Measurements from ENCODE around the gene DMD. TPM values are rescaled to one million over a fixed set of nuclear protein-coding genes. Genes with fewer than 3 reads are reported as not detected.

The DMD gene
- total and polyA plus RNA-seq, 2 donors (not counting 1 experiment from before 2014, with no cell fraction given) = 2.0 to 51.8 TPM

DNA sequence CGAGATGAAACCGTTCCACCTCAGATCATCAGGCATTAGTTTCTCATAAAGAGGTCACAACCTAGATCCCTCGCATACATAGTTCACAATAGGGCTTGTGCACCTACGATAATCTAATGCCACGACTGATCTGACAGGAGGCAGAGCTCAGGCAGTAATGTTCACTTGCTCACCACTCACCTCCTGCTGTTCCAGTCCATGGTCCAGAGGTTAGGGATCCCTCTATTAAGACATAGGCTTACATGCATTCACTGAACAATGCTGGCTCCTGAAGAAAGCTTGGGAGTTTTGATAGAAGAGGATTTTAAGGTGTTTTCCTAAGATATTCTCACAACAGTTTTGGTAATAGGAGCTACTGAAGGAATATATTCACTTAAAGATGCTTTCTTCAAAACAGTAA is 1903.4 kb downstream of the DMD start:
- no peaks in the 10 kb centered on the region for H3K79me2 ChIP-seq (ENCODE audit: control insufficient read depth, insufficient read depth, low read length)
- no peaks in the 10 kb centered on the region for H3K36me3 ChIP-seq (replicated peaks in 1 of 2; ENCODE audit: control extremely low read depth in 1 of 2, control insufficient read depth in 1 of 2, extremely low read depth in 1 of 2, insufficient read depth in 2 of 2, low read length in 1 of 2)
- no peaks in the 10 kb centered on the region for H3K27me3 ChIP-seq (replicated peaks in 1 of 4; ENCODE audit: control extremely low read depth in 1 of 4, control insufficient read depth in 3 of 4, insufficient read depth in 4 of 4, low read length in 3 of 4)
- no CpG with 5 or more reads among the region's 5 CpGs for WGBS (ENCODE audit: insufficient coverage)
- Mint-ChIP-seq H3K27me3 (peaks cover 4% of the 10 kb centered on the region), H3K27ac (no peak overlapping the region), H3K9me3 (ENCODE audit: insufficient read depth) (no peaks in the 10 kb centered on the region), H3K4me3 (no peak overlapping the region), H3K4me1 (peaks cover 2% of the 10 kb centered on the region)
- no peak overlapping the region for H3K9ac ChIP-seq (ENCODE audit: low read length)
- H3K27ac ChIP-seq (ENCODE audit: low read length in 2 of 2) = no peak overlapping the region
- ATAC-seq (ENCODE audit: low read depth) (no peak), DNase-seq (no peak)
- CTCF ChIA-PET = no interaction called here
- no peak overlapping the region for H2AFZ ChIP-seq (ENCODE audit: insufficient read depth, low read depth, low read length, poor library complexity, severe bottlenecking)
- H3K4me2 ChIP-seq (replicated peaks; ENCODE audit: low read depth, low read length, poor library complexity, severe bottlenecking) = no peak overlapping the region
- no peaks in the 10 kb centered on the region for H3K4me1 ChIP-seq (ENCODE audit: control insufficient read depth in 2 of 2, insufficient read depth in 2 of 2, low read length in 2 of 2)
- no peaks in the 10 kb centered on the region for H4K20me1 ChIP-seq (ENCODE audit: control insufficient read depth, insufficient read depth, low read length, poor library complexity, severe bottlenecking)
- no peaks in the 10 kb centered on the region for H3K9me3 ChIP-seq (ENCODE audit: control extremely low read depth in 1 of 3, control insufficient read depth in 2 of 3, insufficient read depth in 1 of 3, low read length in 2 of 3)
- no peak overlapping the region for H3K4me3 ChIP-seq (ENCODE audit: control extremely low read depth in 1 of 5, extremely low read depth in 1 of 5, insufficient read depth in 1 of 5, low read depth in 2 of 5, low read length in 4 of 5)
- TF ChIP-seq EZH2 (IDR thresholded peaks at IDR 0.05; ENCODE audit: borderline replicate concordance, insufficient read depth, low read depth, low read length, poor library complexity, severe bottlenecking) = no peak
- no peak for TF ChIP-seq CTCF (IDR thresholded peaks at IDR 0.05)
- POLR2A ChIA-PET = no interaction called here
- intact Hi-C loops (cut with micrococcal nuclease) = no loop called here

DNA sequence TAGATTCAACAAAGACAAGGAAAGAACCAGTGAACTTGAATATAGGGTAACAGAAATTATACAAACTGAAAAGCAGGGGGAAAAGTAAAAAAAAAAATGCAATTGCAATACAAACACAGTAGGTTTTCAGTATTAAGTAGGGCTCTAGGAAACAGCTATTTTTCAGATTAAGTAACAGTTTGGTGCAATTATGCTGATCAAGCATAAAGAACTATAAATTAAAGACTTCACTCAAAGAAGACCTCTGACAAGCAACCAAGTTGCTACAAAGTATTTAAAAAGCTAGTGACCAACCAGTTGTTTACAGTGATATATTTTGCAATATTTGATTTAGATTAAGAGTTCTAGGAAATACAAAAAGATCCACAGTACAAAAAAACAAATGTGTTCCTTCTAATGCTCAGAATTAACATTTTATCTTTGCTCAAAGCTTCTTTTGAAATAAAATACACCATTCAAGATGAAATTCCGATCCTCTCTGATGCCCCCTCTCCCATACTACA is 1908.7 kb downstream of the DMD start:
- H4K20me1 ChIP-seq (ENCODE audit: control insufficient read depth, insufficient read depth, low read length, poor library complexity, severe bottlenecking) = no peaks in the 10 kb centered on the region
- DNase-seq (no peak), ATAC-seq (ENCODE audit: low read depth) (no peak)
- peaks cover 2% of the 10 kb centered on the region for H3K4me1 Mint-ChIP-seq
- H3K36me3 ChIP-seq (replicated peaks in 1 of 2; ENCODE audit: control extremely low read depth in 1 of 2, control insufficient read depth in 1 of 2, extremely low read depth in 1 of 2, insufficient read depth in 2 of 2, low read length in 1 of 2) = no peaks in the 10 kb centered on the region
- no peaks in the 10 kb centered on the region for H3K9me3 ChIP-seq (ENCODE audit: control extremely low read depth in 1 of 3, control insufficient read depth in 2 of 3, insufficient read depth in 1 of 3, low read length in 2 of 3)
- ChIA-PET CTCF (interaction anchor here (1.6 kb wide), 1 partner anchor 10 kb away, joined by 5 read pairs; no protein-coding TSS in a partner anchor), POLR2A (no interaction called here)
- WGBS (ENCODE audit: insufficient coverage) = no CpG with 5 or more reads among the region's 1 CpG
- peaks cover 2% of the 10 kb centered on the region for H3K9me3 Mint-ChIP-seq (ENCODE audit: insufficient read depth)
- no peak overlapping the region for H3K4me3 ChIP-seq (ENCODE audit: control extremely low read depth in 1 of 5, extremely low read depth in 1 of 5, insufficient read depth in 1 of 5, low read depth in 2 of 5, low read length in 4 of 5)
- TF ChIP-seq EZH2 (IDR thresholded peaks at IDR 0.05; ENCODE audit: borderline replicate concordance, insufficient read depth, low read depth, low read length, poor library complexity, severe bottlenecking) = no peak
- no peak for TF ChIP-seq CTCF (IDR thresholded peaks at IDR 0.05)
- no peaks in the 10 kb centered on the region for H3K79me2 ChIP-seq (ENCODE audit: control insufficient read depth, insufficient read depth, low read length)
- no peaks in the 10 kb centered on the region for H3K27me3 ChIP-seq (replicated peaks in 1 of 4; ENCODE audit: control extremely low read depth in 1 of 4, control insufficient read depth in 3 of 4, insufficient read depth in 4 of 4, low read length in 3 of 4)
- no peak overlapping the region for H3K4me2 ChIP-seq (replicated peaks; ENCODE audit: low read depth, low read length, poor library complexity, severe bottlenecking)
- H3K9ac ChIP-seq (ENCODE audit: low read length) = no peak overlapping the region
- no peak overlapping the region for H3K27ac Mint-ChIP-seq
- no peak overlapping the region for H3K27ac ChIP-seq (ENCODE audit: low read length in 2 of 2)
- no peak overlapping the region for H2AFZ ChIP-seq (ENCODE audit: insufficient read depth, low read depth, low read length, poor library complexity, severe bottlenecking)
- H3K4me3 Mint-ChIP-seq = no peak overlapping the region
- intact Hi-C loops (cut with micrococcal nuclease) = no loop called here
- H3K4me1 ChIP-seq (ENCODE audit: control insufficient read depth in 2 of 2, insufficient read depth in 2 of 2, low read length in 2 of 2) = no peaks in the 10 kb centered on the region
- H3K27me3 Mint-ChIP-seq = peaks cover 4% of the 10 kb centered on the region
